ENCODE results near the gene EFCAB5. TPM values are rescaled to one million over a fixed set of nuclear protein-coding genes. Genes with fewer than 3 reads are reported as not detected.

The EFCAB5 gene
- total and polyA plus RNA-seq, 2 of the 8 experiments (the other 6 are each of a cell fraction or from before 2014, with no cell fraction given), result 0.05 to 0.34 TPM

DNA sequence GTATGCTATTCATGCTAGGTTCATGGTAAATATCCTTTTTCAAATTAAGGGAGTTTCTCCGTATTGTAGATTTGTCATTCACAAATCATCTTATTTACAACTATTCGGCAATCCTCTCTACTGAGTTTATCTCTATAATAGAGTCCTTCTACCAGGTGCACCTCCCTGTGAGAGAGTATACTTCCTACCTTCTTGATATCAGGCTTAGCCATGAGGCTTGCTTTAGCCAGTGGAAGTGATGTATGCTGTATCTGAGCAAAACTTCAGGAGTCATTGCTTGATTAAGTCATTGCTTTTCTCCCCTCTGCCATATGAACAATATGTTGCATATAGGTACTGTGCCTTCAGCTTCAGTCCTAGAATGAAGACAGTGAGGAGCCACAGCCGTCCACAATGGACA lies 195.7 kb downstream of the EFCAB5 start:
- Histone ChIP-seq H3K27ac (ENCODE audit: low read depth, low read length) (no peak overlapping the region), H3K36me3 (ENCODE audit: control insufficient read depth in 2 of 4, insufficient read depth in 4 of 4, low read length in 3 of 4) (peaks cover 0 to 15% (median 0%) of the 10 kb centered on the region in 4 experiments; a peak in 3 of 8 replicates), H3K4me1 (replicated peaks in 1 of 4; ENCODE audit: control insufficient read depth in 3 of 4, insufficient read depth in 4 of 4, low read length in 3 of 4) (no peaks in the 10 kb centered on the region), H3K4me2 (ENCODE audit: insufficient read depth in 1 of 2, low read depth in 2 of 2, low read length in 2 of 2) (no peak overlapping the region), H4K91ac (replicated peaks; ENCODE audit: insufficient read length, low read length) (no peak overlapping the region), H4K8ac (ENCODE audit: extremely low read depth, insufficient read depth, low read length) (no peak overlapping the region), H2BK20ac (ENCODE audit: low read length) (no peak overlapping the region), H3K56ac (replicated peaks; ENCODE audit: insufficient read length, low read depth, low read length) (no peak overlapping the region), H2BK5ac (ENCODE audit: low read depth, low read length) (no peak overlapping the region), H3K18ac (ENCODE audit: extremely low read depth, low read length) (no peak overlapping the region), H2AFZ (ENCODE audit: low read length) (no peak overlapping the region), H3K9me3 (ENCODE audit: insufficient read depth in 2 of 2, low read depth in 1 of 2, low read length in 1 of 2) (no peaks in the 10 kb centered on the region), H3K27me3 (replicated peaks in 1 of 4; ENCODE audit: control insufficient read depth in 3 of 4, extremely low read depth in 1 of 4, insufficient read depth in 3 of 4, low read length in 3 of 4) (no peaks in the 10 kb centered on the region), H3K79me1 (ENCODE audit: low read depth, low read length) (peaks cover 2% of the 10 kb centered on the region), H4K5ac (ENCODE audit: insufficient read length, low read depth, low read length) (no peak overlapping the region), H3K4ac (replicated peaks; ENCODE audit: insufficient read length, low read depth, low read length) (no peak overlapping the region), H3K23me2 (ENCODE audit: low read depth, low read length) (no peaks in the 10 kb centered on the region), H2BK120ac (replicated peaks; ENCODE audit: low read depth, low read length) (no peak overlapping the region), H3K79me2 (ENCODE audit: control insufficient read depth in 1 of 2, insufficient read depth in 2 of 2, low read length in 2 of 2) (peaks cover 0 to 68% of the 10 kb centered on the region in 2 experiments; a peak in 2 of 4 replicates), H4K20me1 (replicated peaks in 1 of 2; ENCODE audit: control insufficient read depth in 1 of 2, insufficient read depth in 2 of 2, low read length in 2 of 2) (peaks cover 0 to 2% of the 10 kb centered on the region in 2 experiments), H2AK5ac (ENCODE audit: low read depth, low read length) (no peak overlapping the region), H3K9ac (replicated peaks in 1 of 4; ENCODE audit: extremely low read depth in 1 of 4, low read depth in 3 of 4, low read length in 3 of 4) (no peak overlapping the region), H2BK15ac (ENCODE audit: low read length) (no peak overlapping the region), H3K14ac (ENCODE audit: insufficient read length) (no peak overlapping the region), H3K4me3 (ENCODE audit: extremely low read depth in 1 of 4, insufficient read depth in 2 of 4, low read depth in 3 of 4, low read length in 4 of 4) (no peak overlapping the region), H3K23ac (ENCODE audit: insufficient read length) (no peak overlapping the region), H2BK12ac (ENCODE audit: low read depth, low read length) (no peak overlapping the region)
- CTCF ChIA-PET (ENCODE audit: partially characterized antibody), result no interaction called here
- POLR2A ChIA-PET (ENCODE audit: partially characterized antibody), result interaction anchor here (1.2 kb wide), 1 partner anchor 9 kb away, joined by 3 read pairs; no protein-coding TSS in a partner anchor
- FAIRE-seq (no peak), DNase-seq (ENCODE audit: low read depth in 1 of 2, low spot score in 2 of 2) (no peak)
- 87% methylated on average over 3 of the region's 3 CpGs; no CpG with 5 or more reads in 1 of the 2 experiments for WGBS, 2 experiments (ENCODE audit: extremely low coverage in 1 of 2, insufficient coverage in 1 of 2, insufficient read length in 1 of 2, insufficient replicate concordance in 2 of 2, low coverage in 1 of 2, low lambda C conversion rate in 2 of 2, missing lambda C conversion rate in 1 of 2)
- no peak for TF ChIP-seq PHF8 (conservative IDR thresholded peaks at IDR 0.05; ENCODE audit: low read depth, low read length)
